CD4-positive, alpha-beta T cell treated with Interleukin-17A for 4 hours (primary cell): ENCODE results near the gene TPSB2.
"Not testable (repeated sequence)": the region's sequence is repeated elsewhere in the genome, so short reads cannot be mapped to it uniquely, and the experiment has no call there.

Experiments
- DNase-seq: peaks from one replicate; pipeline ENCODE4 v3.0.0-alpha.2; 2020; ENCODE audit warnings: mixed read lengths

The TPSB2 gene

DNA sequence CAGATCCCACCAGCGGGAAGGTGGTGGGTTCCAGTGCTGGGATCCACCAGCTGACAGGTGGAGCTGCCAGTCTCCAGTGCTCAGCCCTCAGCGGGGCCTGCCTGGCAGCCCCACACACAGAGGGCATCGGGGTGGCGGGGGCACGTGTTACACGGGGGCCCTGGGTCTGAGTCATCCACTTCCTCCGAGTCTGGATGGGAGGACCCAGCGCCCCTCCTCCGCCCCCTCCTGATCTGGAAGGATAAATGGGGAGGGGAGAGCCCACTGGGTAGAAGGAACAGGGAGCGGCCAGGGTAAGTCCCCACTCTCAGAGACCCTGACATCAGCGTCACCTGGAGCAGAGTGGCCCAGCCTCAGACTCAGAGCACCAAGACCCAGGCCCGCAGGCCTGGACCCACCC, 10.5 kb upstream of the TPSB2 start, which contains the start of gene TPSAB1:
TPSAB1 (plus strand) TSS at position 270 of the 400 bp plus-strand sequence. CDS start 234 bp downstream, outside the sequence.
- DNase-seq, result not testable (repeated sequence)

DNA sequence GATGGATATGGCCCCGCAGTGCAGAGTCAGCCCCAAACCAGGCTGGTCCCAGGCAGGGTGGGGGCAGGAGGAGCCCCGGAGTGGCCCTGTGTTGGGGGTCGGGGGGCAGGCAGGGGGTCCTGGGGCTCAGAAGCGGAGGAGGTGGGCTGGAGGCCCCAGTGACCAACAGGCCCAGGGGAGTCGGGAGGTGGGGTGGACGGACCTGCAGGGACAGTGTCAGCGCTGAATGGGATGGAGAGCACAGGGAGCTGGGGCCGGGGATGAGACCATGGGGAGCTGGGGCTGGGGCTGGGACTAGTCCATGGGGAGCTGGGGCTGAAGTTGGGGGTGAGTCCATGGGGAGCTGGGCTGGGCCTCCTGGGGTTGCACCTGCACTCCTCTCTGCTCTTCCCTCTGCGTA, 9.6 kb upstream of the TPSB2 start:
- not testable (repeated sequence) for DNase-seq

DNA sequence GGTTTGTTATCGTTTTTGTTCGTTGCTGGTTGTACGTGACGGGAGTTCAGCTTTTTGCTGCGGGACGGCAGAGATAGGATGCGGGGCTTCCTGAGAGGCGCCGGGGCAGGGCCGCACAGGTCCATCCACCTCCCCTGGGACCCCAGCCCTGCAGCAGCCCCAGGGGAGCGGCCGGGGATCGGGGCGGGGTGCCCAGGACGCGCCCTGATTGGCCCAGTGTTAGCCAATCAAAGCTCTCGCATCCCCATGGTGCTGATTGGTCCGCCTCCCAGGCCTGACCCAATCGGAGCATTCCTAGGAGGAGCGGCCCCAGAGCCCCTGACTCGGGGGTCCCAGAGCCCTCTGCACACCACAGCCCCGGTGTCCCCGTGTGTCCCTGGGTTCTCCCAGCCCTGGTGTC, 8.9 kb upstream of the TPSB2 start:
- DNase-seq, result not testable (repeated sequence)

DNA sequence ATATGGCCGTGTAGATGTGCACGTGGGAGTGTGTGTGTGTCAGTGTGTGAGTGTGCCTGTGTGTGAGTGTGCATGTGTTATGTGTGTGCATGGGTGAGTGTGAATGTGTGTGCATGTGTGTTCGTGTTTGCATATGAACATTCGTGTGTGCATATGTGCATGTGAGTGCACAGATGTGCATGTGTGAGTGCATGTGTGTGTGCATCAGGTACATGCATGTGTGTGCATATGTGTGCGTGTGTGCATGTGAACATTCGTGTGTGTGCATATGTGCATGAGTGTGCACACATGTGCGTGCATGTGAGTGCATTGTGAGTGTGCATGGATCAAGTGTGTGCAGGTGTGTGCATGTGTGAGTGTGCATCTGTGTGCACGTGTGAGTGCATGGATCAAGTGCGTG, 8.0 kb upstream of the TPSB2 start:
- DNase-seq, result no peak

DNA sequence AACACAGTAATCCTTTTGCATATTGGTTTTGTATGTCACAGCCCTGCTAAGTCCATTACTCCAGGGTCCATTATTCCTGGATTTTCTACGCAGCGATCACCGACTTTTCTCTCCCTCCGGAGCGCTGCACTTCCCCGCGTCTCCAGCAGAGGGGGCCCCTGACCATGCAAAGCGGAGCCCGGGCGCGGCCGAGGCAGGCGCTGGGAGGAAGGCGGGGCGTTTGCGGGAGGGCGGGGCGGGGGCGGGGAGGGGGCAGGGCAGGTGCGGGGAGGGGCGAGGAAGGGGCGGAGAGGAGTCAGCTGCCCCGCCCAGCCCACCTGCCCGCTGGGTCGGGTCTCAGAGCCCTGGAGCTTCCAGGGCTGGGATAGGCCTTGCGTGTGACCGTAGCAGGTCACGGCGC, 6.7 kb upstream of the TPSB2 start:
- not testable (repeated sequence) for DNase-seq

DNA sequence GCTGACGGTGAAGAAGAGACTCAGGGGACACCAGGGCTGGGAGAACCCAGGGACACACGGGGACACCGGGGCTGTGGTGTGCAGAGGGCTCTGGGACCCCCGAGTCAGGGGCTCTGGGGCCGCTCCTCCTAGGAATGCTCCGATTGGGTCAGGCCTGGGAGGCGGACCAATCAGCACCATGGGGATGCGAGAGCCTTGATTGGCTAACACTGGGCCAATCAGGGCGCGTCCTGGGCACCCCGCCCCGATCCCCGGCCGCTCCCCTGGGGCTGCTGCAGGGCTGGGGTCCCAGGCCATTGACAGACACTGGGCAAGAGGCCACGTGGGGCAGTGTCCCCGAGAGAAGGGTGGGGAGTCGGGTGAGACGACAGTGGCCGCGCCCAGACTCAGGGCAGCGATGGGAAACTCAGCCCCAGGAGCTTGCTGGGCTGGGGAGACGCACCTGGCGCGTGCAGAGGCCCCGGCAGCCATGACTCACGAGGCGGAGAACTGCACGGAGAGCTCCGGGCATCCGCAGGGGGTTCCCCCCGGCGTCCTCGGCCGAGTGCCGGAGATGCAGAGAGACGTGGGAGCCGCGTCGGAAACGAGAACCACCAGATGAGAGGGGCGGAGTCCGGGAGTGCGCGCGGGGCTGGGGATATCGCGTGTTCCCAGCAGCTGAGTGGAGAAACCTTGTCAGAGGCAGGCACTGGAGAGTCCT, 2.2 kb upstream of the TPSB2 start:
- DNase-seq, result not testable (repeated sequence)

DNA sequence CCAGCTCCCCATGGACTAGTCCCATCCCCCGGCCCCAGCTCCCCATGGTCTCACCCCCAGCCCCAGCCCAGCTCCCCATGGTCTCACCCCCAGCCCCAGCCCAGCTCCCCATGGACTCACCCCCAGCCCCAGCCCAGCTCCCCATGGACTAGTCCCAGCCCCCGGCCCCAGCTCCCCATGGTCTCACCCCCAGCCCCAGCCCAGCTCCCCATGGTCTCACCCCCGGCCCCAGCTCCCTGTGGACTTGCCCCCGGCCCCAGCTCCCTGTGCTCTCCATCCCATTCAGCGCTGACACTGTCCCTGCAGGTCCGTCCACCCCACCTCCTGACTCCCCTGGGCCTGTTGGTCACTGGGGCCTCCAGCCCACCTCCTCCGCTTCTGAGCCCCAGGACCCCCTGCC, 1.3 kb upstream of the TPSB2 start:
- not testable (repeated sequence) for DNase-seq

DNA sequence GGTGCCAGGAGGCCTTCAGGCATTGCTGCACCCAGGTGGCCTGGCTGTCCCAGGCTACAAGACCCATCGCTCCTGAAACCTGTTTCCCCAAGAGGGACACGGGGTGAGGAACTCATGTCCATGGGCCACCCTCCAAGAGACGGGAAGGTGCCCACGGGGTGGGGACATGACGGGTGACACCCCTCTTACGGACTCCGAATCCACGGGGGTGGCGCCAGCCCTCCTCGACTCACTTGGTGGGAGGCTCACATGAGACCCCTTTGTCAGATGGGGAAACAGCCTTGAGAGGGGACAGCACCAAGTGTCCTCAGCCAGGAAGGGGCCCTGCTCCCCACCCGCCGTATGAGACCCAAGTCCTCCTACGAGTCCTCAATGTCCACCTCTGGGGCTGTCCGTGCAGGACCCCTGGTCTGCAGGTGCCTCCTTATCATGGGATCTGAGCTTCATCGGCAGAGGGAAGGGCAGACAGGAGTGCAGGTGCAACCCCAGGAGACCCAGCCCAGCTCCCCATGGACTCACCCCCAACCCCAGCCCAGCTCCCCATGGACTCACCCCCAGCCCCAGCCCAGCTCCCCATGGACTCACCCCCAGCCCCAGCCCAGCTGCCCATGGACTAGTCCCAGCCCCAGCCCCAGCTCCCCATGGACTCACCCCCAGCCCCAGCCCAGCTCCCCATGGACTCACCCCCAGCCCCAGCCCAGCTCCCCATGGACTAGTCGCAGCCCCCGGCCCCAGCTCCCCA, 658 bp upstream of the TPSB2 start:
- DNase-seq, result not testable (repeated sequence)

DNA sequence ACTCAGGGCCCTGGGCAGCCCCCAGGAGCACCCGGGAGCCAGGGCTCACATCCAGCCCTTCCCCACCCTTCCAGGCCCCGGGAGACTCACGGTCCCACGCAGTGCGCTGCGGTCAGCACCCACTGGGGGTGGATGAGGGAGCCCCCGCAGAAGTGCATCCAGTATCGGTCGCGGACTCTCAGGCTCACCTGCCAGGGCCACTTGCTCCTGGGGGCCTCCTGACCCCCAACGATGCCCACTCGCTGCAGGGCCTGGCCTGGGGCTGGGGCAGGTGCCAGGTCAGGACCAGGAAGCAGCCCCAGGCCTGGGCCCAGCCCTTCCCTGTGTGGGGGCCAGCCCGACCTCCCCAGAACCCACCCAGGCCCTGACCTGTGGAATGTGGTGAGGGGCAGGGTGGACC, 508 bp downstream of the TPSB2 start:
- DNase-seq, result not testable (repeated sequence)

DNA sequence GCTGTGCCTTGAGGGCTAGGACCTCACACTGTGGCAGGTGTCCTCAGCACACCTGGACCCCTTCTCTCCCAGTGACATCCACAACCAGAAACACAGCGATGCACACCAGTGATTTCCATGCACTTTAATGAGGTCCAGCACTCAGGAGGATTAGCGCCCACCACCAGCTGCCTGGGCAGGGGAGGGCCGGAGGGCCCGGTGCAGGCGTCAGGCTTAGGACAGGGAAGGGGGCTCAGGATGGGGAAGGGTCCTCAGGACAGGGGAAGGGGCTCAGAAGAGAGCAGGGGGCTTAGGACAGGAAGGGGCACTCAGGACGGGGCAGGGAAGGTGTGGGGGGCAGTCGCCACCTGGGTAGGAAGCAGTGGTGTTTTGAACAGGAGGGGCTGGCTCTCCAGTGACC, 1.8 kb downstream of the TPSB2 start:
- DNase-seq, result not testable (repeated sequence)

DNA sequence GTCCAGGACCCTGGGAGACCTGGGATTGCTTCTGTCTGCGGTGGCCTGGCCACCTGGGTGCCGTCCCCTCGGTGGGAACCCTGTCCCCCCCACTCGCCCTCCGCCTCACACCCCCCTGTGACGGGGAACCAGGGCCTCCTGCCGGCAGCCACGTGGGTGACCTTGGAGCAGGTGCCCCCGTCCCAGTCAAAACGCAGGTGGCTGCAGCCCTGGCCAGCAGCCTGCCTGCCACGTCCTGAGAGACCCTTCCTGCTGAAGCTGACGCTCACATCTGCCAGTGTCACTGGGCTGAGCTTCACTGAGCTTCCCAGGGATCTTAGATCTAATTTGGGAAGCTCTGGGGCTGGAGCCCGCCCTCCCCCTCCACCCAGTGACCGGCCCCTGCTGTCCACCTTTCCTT, 3.3 kb downstream of the TPSB2 start:
- not testable (repeated sequence) for DNase-seq

DNA sequence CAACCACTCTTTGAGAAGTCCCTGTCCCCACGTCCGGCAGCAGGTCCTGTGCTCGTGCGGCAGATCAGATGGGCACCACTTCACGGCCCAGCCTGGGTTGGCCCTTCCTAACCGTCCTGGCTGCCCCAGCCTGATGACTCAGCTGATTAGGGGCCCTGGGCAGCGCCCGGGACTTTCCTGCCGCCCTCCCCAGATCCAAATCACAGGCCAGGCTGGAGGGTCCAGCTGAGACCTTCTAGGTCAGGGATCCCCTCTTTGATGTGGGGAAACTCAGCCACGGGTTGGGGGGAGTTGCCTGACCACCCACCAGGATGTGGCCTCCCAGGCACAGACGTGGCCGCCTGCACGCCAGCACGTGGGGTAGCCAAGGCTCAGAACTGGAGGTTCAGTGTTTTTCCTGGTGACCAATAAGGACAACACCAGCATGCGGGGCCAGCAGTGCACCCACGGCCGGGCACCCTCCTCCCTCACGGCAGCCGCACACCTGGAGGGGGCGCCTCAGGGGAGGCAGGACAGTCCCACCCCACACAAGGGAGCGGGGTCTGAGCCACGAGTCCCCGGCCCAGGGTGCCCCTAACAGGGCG, 4.2 kb downstream of the TPSB2 start:
- not testable (repeated sequence) for DNase-seq

DNA sequence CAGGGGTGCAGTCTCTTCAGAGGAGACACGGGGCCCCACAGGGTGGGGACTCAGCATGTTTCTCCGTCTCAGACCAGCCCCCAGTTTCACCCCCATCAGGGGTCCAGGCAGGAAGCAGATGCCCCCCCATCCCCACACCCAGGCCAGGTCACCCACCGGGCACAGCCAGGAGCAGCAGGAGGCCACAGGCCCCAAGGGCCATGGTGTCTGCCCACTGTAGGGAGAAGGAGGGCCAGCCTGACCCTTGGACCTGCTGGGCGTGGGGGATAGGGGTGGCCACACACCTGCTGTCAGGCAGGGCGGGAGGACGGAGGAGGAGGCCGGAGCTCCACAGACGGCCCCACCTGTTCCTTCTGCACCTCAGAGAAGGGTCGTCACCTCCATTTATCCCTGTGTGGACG, 4.9 kb downstream of the TPSB2 start, which contains the start of gene TPSG1:
TPSG1 (minus strand) TSS at position 218 of the 401 bp plus-strand sequence; CDS start at position 202, 16 bp downstream.
- DNase-seq, result no peak

DNA sequence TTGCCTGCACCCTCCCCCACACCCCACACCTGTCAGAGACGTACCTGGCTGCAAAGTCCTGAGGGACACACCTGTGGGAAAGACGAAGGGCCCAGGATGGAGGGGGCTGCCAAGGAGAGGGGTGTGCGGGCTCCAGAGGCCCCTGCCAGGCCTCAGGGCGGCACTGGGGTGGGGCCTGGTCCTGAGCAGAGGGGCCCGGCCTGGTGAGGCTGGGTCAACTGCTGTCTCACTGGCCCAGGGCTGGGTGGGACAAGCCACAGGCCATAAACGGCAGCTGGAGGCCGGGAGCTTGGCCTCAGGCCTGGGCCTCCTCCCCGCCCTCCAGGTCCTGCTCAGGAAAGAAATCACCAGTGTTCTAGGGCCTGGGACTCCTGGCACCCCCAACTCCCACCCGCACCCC, 5.4 kb downstream of the TPSB2 start:
- no peak for DNase-seq

DNA sequence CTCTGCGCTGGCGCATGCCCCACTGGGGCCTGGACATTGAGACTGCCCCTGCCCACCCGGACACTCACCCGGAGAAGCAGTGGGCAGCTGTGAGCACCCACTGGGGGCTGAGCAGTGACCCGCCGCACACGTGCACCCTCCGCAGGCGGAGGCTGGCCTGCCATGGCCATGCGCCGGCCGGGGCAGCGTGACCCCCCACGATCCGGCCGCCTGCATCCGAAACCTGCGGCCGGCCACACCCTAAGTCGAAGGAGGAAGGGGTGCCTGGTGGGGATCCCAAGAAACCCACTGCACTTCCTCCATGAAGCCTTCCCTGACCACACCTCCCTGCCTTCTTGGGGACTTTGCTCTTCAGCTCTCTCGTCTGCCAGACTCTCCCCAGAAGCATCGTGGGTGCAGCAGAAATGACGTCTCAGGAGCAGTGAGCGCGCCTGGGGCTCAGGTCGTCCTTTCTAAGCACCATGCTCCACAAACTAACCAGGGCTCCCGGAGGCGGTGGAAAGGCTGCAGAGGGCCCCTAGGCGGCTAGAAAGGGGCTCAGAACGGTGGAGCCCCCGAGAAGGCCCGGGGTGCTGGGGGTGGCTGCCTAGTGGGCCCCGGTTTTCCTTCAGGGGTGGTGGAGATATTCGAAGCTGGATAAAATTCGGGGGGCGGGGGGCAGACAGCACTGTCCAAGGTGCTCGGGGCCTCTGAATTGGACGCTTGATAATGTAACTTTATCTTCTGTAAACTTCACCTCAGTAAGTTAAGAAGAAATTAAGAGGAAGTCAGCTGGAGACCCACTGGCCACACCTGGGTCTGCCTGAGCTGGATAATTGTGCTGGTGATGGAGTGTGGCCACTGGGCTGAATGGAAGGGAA, 6.4 kb downstream of the TPSB2 start:
- DNase-seq, result no peak

DNA sequence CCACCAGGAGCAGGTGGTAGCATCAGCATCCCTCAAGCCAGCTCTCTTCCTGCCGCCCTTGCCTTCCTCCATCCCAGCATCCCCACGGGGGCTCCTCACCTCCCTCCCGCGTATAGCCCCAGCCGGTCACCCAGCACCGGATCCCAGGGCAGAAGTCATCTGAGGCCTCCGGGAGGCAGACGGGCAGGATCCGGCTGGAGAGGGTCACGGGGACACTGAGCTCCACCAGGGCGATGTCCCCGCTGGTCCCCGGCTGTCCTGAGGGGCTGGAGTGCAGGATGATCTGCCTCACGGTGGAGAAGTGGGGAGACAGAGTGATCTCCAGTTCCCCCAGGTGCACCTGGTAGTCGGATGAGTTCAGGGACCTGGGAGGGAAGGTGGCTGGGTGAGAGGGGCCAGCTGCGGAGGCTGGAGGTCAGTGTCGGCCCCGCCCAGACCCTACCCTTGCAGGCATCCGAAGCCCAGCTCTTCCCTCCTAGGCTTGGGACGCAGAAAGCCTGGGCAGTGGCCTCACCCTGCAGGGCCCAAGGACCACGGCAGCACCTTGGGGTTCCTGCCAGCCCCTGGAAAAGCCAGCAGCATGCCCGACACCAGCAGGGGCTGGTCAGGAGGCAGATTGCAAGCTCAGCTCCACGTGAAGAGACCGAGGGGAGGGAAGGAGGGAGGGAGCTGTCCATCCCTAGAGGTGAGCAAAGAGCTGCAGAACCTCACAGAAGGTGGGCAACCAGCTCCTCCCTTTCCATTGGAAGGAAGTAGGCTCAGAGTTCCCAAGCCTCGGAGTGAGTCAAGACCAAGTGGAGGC, 7.2 kb downstream of the TPSB2 start:
- no peak for DNase-seq

DNA sequence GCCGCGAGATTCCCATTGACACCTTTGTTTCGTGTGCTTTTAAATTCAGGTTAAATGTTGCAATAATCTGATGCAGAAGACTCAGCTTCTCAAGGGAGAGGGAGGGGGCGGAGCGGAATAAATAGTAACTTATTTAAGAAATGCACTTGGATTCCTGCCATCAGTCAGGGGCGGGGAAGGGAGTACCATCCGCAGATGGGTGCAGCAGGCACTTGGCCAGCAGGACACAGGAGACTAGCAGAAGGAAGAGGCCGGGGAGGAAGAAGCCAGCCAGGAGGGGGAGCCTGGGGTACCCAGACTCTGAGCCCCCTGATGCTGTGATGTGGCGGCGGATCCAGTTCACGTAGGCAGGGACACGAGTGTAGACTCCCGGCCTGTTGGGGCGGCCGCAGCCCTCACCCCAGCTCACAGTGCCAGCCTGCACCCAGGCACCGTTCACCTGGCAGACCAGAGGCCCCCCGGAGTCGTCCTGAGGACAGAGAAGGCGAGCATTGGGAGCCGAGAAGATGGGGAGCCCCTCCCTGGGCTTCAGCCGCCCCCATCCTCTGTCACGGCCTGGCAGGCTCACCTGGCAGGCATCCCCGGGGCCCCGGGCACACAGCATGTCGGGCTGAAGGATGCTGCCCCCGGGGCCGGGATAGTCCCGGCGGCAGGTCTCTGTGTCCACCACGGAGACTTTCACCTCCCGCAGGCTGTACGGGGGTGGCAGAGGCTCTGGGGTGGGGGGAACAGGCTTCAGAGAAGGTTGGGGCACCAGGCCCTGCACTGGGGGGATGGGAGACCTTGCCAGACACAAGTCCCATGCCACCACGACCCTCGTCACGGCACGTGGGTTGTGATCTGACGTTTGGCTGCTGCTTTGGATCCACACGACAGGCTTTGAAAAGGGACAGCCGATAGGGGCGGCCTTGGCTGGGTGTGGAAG, 8.1 kb downstream of the TPSB2 start:
- DNase-seq, result no peak

DNA sequence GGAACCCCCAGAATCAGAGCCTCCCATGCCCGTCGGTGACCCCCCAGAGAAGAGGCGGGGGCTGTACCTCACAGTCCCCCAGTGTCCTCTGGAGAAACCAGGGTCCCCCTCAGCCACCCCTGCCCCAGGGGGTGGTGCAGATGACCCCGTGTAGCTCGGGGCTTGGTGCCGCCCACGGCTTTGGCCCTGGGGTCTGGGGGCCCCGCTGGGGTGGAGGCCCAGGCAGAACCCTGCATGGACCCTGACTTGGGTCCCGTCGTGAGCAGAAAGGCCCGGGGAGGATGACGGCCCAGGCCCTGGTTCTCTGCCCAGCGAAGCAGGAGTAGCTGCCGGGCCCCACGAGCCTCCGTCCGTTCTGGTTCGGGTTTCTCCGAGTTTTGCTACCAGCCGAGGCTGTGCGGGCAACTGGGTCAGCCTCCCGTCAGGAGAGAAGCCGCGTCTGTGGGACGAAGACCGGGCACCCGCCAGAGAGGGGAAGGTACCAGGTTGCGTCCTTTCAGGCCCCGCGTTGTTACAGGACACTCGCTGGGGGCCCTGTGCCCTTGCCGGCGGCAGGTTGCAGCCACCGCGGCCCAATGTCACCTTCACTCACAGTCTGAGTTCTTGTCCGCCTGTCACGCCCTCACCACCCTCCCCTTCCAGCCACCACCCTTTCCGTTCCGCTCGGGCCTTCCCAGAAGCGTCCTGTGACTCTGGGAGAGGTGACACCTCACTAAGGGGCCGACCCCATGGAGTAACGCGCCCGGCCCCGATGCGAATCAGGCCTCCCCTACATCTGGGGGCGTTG, 8.9 kb downstream of the TPSB2 start:
- no peak for DNase-seq

DNA sequence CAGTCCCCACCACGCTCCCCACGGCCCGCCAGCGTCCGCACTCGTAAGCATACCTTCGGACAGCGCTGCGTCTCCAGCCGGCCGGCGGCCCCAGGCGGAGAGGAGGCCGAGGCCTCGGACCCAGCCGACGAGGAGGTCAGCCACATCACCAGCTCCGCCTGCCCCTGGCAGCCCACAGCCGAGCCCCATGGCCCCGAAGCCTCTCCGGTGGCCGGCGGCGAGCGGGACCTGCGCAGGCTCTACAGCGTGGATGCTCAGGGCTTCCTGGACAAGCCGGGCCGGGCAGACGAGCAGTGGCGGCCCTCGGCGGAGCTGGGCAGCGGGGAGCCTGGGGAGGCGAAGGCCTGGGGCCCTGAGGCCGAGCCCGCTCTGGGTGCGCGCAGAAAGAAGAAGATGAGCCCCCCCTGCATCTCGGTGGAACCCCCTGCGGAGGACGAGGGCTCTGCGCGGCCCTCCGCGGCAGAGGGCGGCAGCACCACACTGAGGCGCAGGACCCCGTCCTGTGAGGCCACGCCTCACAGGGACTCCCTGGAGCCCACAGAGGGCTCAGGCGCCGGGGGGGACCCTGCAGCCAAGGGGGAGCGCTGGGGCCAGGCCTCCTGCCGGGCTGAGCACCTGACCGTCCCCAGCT, 9.8 kb downstream of the TPSB2 start:
- no peak for DNase-seq
